Psoas muscle (tissue), 8 donors: ENCODE measurements around the gene NPAT. TPM values are rescaled to one million over a fixed set of nuclear protein-coding genes. Genes with fewer than 3 reads are reported as not detected.

Source experiments
- ATAC-seq, 4 donors: fragments of 200-7000 bp; cut with Tn5 transposase; one replicate each; pipeline ENCODE4 v1.9.1; 2020; ENCODE audit warnings: moderate library complexity in 3 of 4, mild to moderate bottlenecking in 2 of 4
- DNase-seq, 2 donors: peaks; one replicate each; pipeline ENCODE4 v3.0.0-alpha.2; 2020
- H3K27ac ChIP-seq: fragments of 200-600 bp; one replicate; pipeline ENCODE4 v1.8.0; 2022
- H3K27me3 ChIP-seq, 3 donors: fragments of 200-600 bp in 1 of 3; one replicate each; pipeline versions ENCODE4 v1.6.1 to v1.8.0; 2013 to 2022; ENCODE audit warnings: low read length in 2 of 3, mild to moderate bottlenecking in 2 of 3, moderate library complexity in 1 of 3; ENCODE audit not compliant: insufficient read depth in 3 of 3
- H3K36me3 ChIP-seq, 2 donors: fragments of 200-600 bp in 1 of 2; one replicate each; pipeline versions ENCODE4 v1.6.1 to v1.8.0; 2013 to 2022; ENCODE audit warnings: low read depth in 1 of 2, mild to moderate bottlenecking in 1 of 2, moderate library complexity in 1 of 2; ENCODE audit not compliant: insufficient read depth in 1 of 2
- H3K4me1 ChIP-seq: fragments of 200-600 bp; one replicate; pipeline ENCODE4 v1.8.0; 2022
- H3K4me3 ChIP-seq: fragments of 200-600 bp; one replicate; pipeline ENCODE4 v1.8.0; 2022; ENCODE audit warnings: mild to moderate bottlenecking
- H3K9me3 ChIP-seq: fragments of 200-600 bp; one replicate; pipeline ENCODE4 v1.8.0; 2022
- CTCF ChIP-seq: fragments of 200-600 bp; IDR thresholded peaks from one replicate; pipeline ENCODE4 v1.8.0; 2022; ENCODE audit warnings: antibody characterized with exemption
- WGBS, 3 donors: extraction: QIAGEN DNeasy Blood & Tissue Kit; methylation state at CpG; one replicate each; pipeline versions ENCODE4 v1.1.6 to v1.1.7; 2013; 5-methylcytosine and 5-hydroxymethylcytosine counted together
- intact Hi-C, 2 donors: fragments of 100-400 bp; cut with DNase I; formaldehyde crosslinking; loops; one replicate each; pipeline versions ENCODE4 v1.11.0 to v1.14.2; 2022
- polyA plus RNA-seq, 3 donors: library from polyadenylated mRNA; stranded (reverse); fragments of 200-250 nt; gene quantifications; one replicate each; pipeline ENCODE4 v1.2.3, GENCODE V29; 2013
- total RNA-seq, 4 donors: library from RNA; stranded (reverse); fragmentation: NEBNext Ultra II Directional in 2 of 4; extraction: Animal tissue kit (Norgen Biotek cat#: 25700) in 2 of 4; gene quantifications; one replicate each; pipeline versions ENCODE4 v1.2.1 to v1.2.4, GENCODE V29; 2021 to 2023
- donor health status: healthy with polysubstance abuse.
- donor health status: DM: no; HTN: no; CAD: no; lungs with moderate emphysema.
- donor health status: Bipolar disorder and iron deficiency.
- donor health status: healthy.
- donor health status: DM: yes; HTN: yes; CAD: no.
- donor health status: DM: no; HTN: no; CAD: no.
- donor health status: DM: no; HTN: no; CAD: no.
- donor health status: DM: yes; HTN: yes; CAD: no.

NPAT gene
- total and polyA plus RNA-seq, 7 donors = 2.0 to 6.9 (median 5.1) TPM

- no peaks in the 10 kb centered on the region for H3K9me3 ChIP-seq
- H3K27ac ChIP-seq = no peak overlapping the region
- WGBS, 3 donors = 66 to 96% (median 84%) methylated on average over 3 of the region's 3 CpGs
- ATAC-seq (no peak), DNase-seq (no peak)
- TF ChIP-seq CTCF = no peak
- no peak overlapping the region for H3K4me3 ChIP-seq
- intact Hi-C loops = loop anchor here in 1 of 2 donors (5.0 kb wide), 1 partner anchor 36 kb away; no protein-coding TSS in a partner anchor
- peaks cover 0 to 69% of the 10 kb centered on the region in 2 donors for H3K36me3 ChIP-seq
- no peaks in the 10 kb centered on the region for H3K4me1 ChIP-seq
- no peaks in the 10 kb centered on the region for H3K27me3 ChIP-seq
Observed at GRCh38 chr11:108246308-108246707, 23.9 kb upstream of the NPAT start.

GRCh38 chr11:108242422-108242821 lies 20.0 kb upstream of the NPAT start:
- H3K36me3 ChIP-seq = peaks cover 0 to 66% of the 10 kb centered on the region in 2 donors
- DNase-seq = no peak
- no peak for TF ChIP-seq CTCF
- H3K4me1 ChIP-seq = no peaks in the 10 kb centered on the region
- WGBS, 3 donors = 90 to 95% (median 94%) methylated on average over 2 of the region's 2 CpGs
- H3K27me3 ChIP-seq = no peaks in the 10 kb centered on the region
- no peak overlapping the region for H3K4me3 ChIP-seq
- H3K9me3 ChIP-seq = no peaks in the 10 kb centered on the region
- no peak overlapping the region for H3K27ac ChIP-seq
- no peak for ATAC-seq
- intact Hi-C loops = no loop called here

GRCh38 chr11:108241330-108242037 lies 19.0 kb upstream of the NPAT start:
- Histone ChIP-seq H3K27ac (no peak overlapping the region), H3K4me3 (no peak overlapping the region), H3K27me3 (no peaks in the 10 kb centered on the region), H3K9me3 (no peaks in the 10 kb centered on the region), H3K36me3 (peaks cover 0 to 66% of the 10 kb centered on the region in 2 donors), H3K4me1 (no peaks in the 10 kb centered on the region)
- 83 to 97% (median 93%) methylated on average over 4 of the region's 4 CpGs for whole genome bisulfite sequencing, 3 donors
- DNase-seq (no peak), ATAC-seq (no peak)
- no peak for TF ChIP-seq CTCF
- intact Hi-C loops = no loop called here

- H3K27me3 ChIP-seq = no peaks in the 10 kb centered on the region
- H3K27ac ChIP-seq = no peak overlapping the region
- no peaks in the 10 kb centered on the region for H3K9me3 ChIP-seq
- intact Hi-C loops = no loop called here
- H3K4me1 ChIP-seq = no peaks in the 10 kb centered on the region
- H3K36me3 ChIP-seq = peaks cover 0 to 67% of the 10 kb centered on the region in 2 donors
- TF ChIP-seq CTCF = no peak
- no peak for ATAC-seq
- DNase-seq = no peak
- no peak overlapping the region for H3K4me3 ChIP-seq
Observed at GRCh38 chr11:108239076-108239475, 16.6 kb upstream of the NPAT start.

- no peak for ATAC-seq
- intact Hi-C loops = no loop called here
- H3K36me3 ChIP-seq = peaks cover 0 to 79% of the 10 kb centered on the region in 2 donors
- no peak overlapping the region for H3K4me3 ChIP-seq
- no peaks in the 10 kb centered on the region for H3K27me3 ChIP-seq
- H3K27ac ChIP-seq = no peak overlapping the region
- WGBS, 3 donors = 91 to 100% (median 96%) methylated on average over 1 of the region's 1 CpG
- no peak for TF ChIP-seq CTCF
- no peaks in the 10 kb centered on the region for H3K9me3 ChIP-seq
- no peak for DNase-seq
- no peaks in the 10 kb centered on the region for H3K4me1 ChIP-seq
Observed at GRCh38 chr11:108237058-108237481, 14.6 kb upstream of the NPAT start.
